Endodermal cell (in vitro differentiated cells): ENCODE data around the gene CDC20. TPM values are rescaled to one million over a fixed set of nuclear protein-coding genes. Genes with fewer than 3 reads are reported as not detected.

Source experiments
- DNase-seq: peaks from one replicate; pipeline ENCODE4 v3.0.0-alpha.2; 2017
- H3K27ac ChIP-seq: 2 replicates; pipeline ENCODE4 v1.5.1; 2013; ENCODE audit warnings: mild to moderate bottlenecking, low read depth, low read length, moderate library complexity
- H3K27me3 ChIP-seq: 2 replicates; pipeline ENCODE4 v1.6.1; 2013; ENCODE audit warnings: mild to moderate bottlenecking, low read length, moderate library complexity; ENCODE audit not compliant: insufficient read depth, control insufficient read depth, poor library complexity, severe bottlenecking
- H3K36me3 ChIP-seq: 2 replicates; pipeline ENCODE4 v1.7.0; 2013; ENCODE audit warnings: mild to moderate bottlenecking, low read length, moderate library complexity; ENCODE audit not compliant: control insufficient read depth, insufficient read depth
- H3K4me1 ChIP-seq: one replicate; pipeline ENCODE4 v1.7.0; 2013; ENCODE audit warnings: low read length; ENCODE audit not compliant: control insufficient read depth, insufficient read depth
- H3K4me3 ChIP-seq: 2 replicates; pipeline ENCODE4 v1.5.1; 2013; ENCODE audit warnings: mild to moderate bottlenecking, low read length, moderate library complexity
- H3K9ac ChIP-seq: 2 replicates; pipeline ENCODE4 v1.6.1; 2013; ENCODE audit warnings: mild to moderate bottlenecking, low read length, moderate library complexity; ENCODE audit not compliant: poor library complexity, severe bottlenecking; ENCODE audit errors: extremely low read depth
- H3K9me3 ChIP-seq: 2 replicates; pipeline ENCODE4 v1.6.1; 2013; ENCODE audit warnings: mild to moderate bottlenecking, low read length, moderate library complexity; ENCODE audit not compliant: control insufficient read depth
- H3K27ac Mint-ChIP-seq: 2 replicates; pipeline ENCODE4 v1.8.0; 2020; ENCODE audit warnings: mixed read lengths
- H3K27me3 Mint-ChIP-seq: 2 replicates; pipeline ENCODE4 v1.8.0; 2021; ENCODE audit warnings: mild to moderate bottlenecking, mixed read lengths; ENCODE audit not compliant: insufficient read depth
- H3K36me3 Mint-ChIP-seq: 2 replicates; pipeline ENCODE4 v1.8.0; 2020; ENCODE audit warnings: low read depth, mixed read lengths
- H3K4me1 Mint-ChIP-seq: 2 replicates; pipeline ENCODE4 v1.8.0; 2020; ENCODE audit warnings: mixed read lengths
- H3K4me3 Mint-ChIP-seq: 2 replicates; pipeline ENCODE4 v1.8.0; 2020; ENCODE audit warnings: mild to moderate bottlenecking, moderate library complexity, mixed read lengths
- H3K9me3 Mint-ChIP-seq: 2 replicates; pipeline ENCODE4 v1.8.0; 2020; ENCODE audit warnings: mild to moderate bottlenecking, mixed read lengths
- WGBS, 2 experiments: methylation state at CpG; one replicate each; pipeline versions ENCODE4 v1.1.5 to v1.1.7; 2013; ENCODE audit warnings: missing lambda C conversion rate in 2 of 2, mixed read lengths in 1 of 2; ENCODE audit not compliant: insufficient coverage in 1 of 2, insufficient read length in 1 of 2; 5-methylcytosine and 5-hydroxymethylcytosine counted together
- total RNA-seq, 2 donors: library from RNA; stranded (reverse); fragmentation: NEBNext Ultra II Directional in 1 of 2; extraction: Animal tissue kit (Norgen Biotek cat#: 25700) in 1 of 2; gene quantifications; 2 replicates in 1 of 2; 3 replicates in 1 of 2; pipeline ENCODE4 v1.2.1, GENCODE V29; 2021
- TF ChIP-seq, protein P1 (sequence below): fragments of 200-600 bp; sonication (generic); conservative IDR thresholded peaks from 2 replicates; pipeline ENCODE4 v1.5.0; 2021; ENCODE audit warnings: antibody characterized with exemption, mild to moderate bottlenecking

Gene CDC20
- total RNA-seq, 2 donors from 2014 or later, result 126 to 149 TPM

DNA sequence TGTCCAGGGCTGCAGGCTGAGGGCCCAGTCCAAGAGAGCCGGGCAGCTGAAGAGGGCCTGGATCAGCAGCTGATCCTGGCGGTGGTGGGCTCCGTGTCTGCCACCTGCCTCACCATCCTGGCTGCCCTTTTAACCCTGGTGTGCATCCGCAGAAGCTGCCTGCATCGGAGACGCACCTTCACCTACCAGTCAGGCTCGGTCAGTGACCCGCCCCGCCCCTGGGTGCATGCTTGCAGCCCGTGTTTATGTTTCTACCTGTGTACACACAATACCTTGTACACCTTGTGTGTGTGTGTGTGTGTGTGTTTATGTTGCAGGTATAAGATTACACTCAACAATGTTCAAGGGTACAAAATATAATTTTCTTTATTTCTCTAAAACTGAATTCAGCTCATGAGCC, 45.0 kb upstream of the CDC20 start:
- WGBS, 2 experiments, result 98 to 100% methylated on average over 3 to 9 of the region's 10 CpGs
- no peak overlapping the region for H3K4me3 Mint-ChIP-seq
- no peak overlapping the region for H3K27ac Mint-ChIP-seq
- no peak overlapping the region for H3K27ac ChIP-seq
- TF ChIP-seq, protein P1, sequence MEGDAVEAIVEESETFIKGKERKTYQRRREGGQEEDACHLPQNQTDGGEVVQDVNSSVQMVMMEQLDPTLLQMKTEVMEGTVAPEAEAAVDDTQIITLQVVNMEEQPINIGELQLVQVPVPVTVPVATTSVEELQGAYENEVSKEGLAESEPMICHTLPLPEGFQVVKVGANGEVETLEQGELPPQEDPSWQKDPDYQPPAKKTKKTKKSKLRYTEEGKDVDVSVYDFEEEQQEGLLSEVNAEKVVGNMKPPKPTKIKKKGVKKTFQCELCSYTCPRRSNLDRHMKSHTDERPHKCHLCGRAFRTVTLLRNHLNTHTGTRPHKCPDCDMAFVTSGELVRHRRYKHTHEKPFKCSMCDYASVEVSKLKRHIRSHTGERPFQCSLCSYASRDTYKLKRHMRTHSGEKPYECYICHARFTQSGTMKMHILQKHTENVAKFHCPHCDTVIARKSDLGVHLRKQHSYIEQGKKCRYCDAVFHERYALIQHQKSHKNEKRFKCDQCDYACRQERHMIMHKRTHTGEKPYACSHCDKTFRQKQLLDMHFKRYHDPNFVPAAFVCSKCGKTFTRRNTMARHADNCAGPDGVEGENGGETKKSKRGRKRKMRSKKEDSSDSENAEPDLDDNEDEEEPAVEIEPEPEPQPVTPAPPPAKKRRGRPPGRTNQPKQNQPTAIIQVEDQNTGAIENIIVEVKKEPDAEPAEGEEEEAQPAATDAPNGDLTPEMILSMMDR, result no peak
- H3K9me3 ChIP-seq, result no peaks in the 10 kb centered on the region
- H3K36me3 ChIP-seq, result no peaks in the 10 kb centered on the region
- H3K9ac ChIP-seq, result no peak overlapping the region
- H3K9me3 Mint-ChIP-seq, result no peaks in the 10 kb centered on the region
- H3K36me3 Mint-ChIP-seq, result no peaks in the 10 kb centered on the region
- H3K27me3 Mint-ChIP-seq, result peaks cover 3% of the 10 kb centered on the region
- DNase-seq, result no peak
- H3K4me3 ChIP-seq, result no peak overlapping the region
- H3K4me1 Mint-ChIP-seq, result peaks cover 5% of the 10 kb centered on the region
- H3K27me3 ChIP-seq, result no peaks in the 10 kb centered on the region
- H3K4me1 ChIP-seq, result no peaks in the 10 kb centered on the region

DNA sequence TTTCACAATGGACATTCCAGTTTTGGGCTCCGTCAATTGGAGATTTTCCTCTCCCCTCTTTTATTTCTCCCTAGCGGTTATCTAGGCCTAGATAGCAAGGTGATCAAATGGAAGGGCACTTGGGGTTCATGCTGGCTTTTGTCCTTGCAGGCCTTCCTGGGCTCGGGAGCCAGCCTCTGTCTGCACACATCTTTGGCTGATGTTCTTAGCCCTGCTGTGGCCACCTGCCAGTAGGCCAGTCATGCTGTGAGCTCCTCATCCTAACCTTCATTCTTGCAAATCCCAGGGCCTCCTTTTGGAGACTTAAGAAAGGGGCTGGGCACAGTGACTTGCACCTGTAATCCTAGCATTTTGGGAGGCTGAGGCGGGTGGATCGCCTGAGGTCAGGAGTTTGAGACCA, 44.5 kb upstream of the CDC20 start:
- Mint-ChIP-seq H3K36me3 (no peaks in the 10 kb centered on the region), H3K4me3 (no peak overlapping the region), H3K27me3 (peaks cover 3% of the 10 kb centered on the region), H3K27ac (no peak overlapping the region), H3K9me3 (no peaks in the 10 kb centered on the region), H3K4me1 (peaks cover 5% of the 10 kb centered on the region)
- Histone ChIP-seq H3K4me3 (no peak overlapping the region), H3K27me3 (no peaks in the 10 kb centered on the region), H3K4me1 (no peaks in the 10 kb centered on the region), H3K9ac (no peak overlapping the region), H3K9me3 (no peaks in the 10 kb centered on the region), H3K36me3 (no peaks in the 10 kb centered on the region), H3K27ac (no peak overlapping the region)
- DNase-seq, result no peak
- TF ChIP-seq, protein P1, result no peak
- 95 to 100% methylated on average over 1 to 5 of the region's 5 CpGs for WGBS, 2 experiments

DNA sequence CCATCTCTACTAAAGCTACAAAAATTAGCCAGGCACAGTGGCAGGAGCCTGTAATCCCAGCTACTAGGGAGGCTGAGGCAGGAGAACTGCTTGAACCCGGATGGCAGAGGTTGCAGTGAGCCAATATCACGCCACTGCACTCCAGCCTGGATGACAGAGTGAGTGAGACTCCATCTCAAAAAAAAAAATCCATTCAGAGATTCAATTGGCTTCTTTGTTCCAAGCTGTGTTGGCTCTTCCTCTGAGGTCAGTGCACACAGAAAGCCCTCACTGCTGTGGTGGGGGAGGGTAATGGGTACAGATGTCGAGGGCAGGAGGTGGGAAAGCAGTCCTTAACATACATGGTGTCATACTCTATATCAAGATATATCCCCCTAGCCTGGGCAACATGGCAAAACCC, 43.3 kb upstream of the CDC20 start:
- Mint-ChIP-seq H3K27me3 (peaks cover 3% of the 10 kb centered on the region), H3K4me1 (peaks cover 5% of the 10 kb centered on the region), H3K9me3 (no peaks in the 10 kb centered on the region), H3K27ac (no peak overlapping the region), H3K36me3 (no peaks in the 10 kb centered on the region), H3K4me3 (no peak overlapping the region)
- Histone ChIP-seq H3K27me3 (no peaks in the 10 kb centered on the region), H3K4me3 (no peak overlapping the region), H3K27ac (no peak overlapping the region), H3K36me3 (no peaks in the 10 kb centered on the region), H3K9ac (no peak overlapping the region), H3K9me3 (no peaks in the 10 kb centered on the region), H3K4me1 (no peaks in the 10 kb centered on the region)
- DNase-seq, result no peak
- TF ChIP-seq, protein P1, result no peak
- WGBS, 2 experiments, result 85 to 89% methylated on average over 2 of the region's 3 CpGs
